ENCODE data around the gene PRRT1.
A peak's percentile ranks its signal among the peaks of the same experiment; 100 is the strongest.
"Not testable (repeated sequence)": the region's sequence is repeated elsewhere in the genome, so short reads cannot be mapped to it uniquely, and the experiment has no call there.

PRRT1 gene

DNA sequence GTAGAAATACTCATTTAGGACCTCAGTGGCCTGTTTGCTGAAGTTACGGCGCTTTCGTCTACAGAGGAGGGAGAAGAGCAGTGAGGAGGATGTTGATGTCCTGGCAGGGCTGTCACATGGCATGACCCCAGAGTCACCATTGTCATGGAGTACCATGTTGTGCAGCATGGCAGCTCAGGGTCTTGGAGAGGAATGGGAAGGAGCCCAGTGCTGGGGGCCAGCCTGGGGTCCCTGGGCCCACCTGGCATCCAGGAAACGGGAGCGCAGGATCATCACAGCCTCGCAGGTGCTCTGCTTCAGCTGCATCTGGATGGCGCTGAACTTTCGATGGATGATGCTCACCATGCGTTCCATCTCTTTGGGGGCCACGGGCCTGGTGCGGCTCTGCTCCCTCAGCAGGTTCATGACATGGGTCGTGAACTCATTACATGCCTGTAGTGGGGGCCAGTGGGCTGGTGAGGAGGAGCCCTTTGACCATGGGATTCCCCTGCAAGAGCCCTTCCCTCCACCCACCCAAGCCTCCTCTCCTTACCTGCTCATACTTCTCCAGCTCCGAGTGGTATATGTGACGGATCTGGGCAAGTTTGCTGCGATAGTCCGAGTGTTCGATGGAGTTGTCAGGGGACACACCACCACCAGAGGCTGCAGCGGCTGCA lies 36.1 kb upstream of the PRRT1 start:
- DNase-seq, result not testable (repeated sequence)

GRCh38 chr6:32187009-32187709 lies 35.4 kb upstream of the PRRT1 start:
- no peak for DNase-seq

GRCh38 chr6:32186151-32186840 lies 34.6 kb upstream of the PRRT1 start:
- DNase-seq, result not testable (repeated sequence)

DNA sequence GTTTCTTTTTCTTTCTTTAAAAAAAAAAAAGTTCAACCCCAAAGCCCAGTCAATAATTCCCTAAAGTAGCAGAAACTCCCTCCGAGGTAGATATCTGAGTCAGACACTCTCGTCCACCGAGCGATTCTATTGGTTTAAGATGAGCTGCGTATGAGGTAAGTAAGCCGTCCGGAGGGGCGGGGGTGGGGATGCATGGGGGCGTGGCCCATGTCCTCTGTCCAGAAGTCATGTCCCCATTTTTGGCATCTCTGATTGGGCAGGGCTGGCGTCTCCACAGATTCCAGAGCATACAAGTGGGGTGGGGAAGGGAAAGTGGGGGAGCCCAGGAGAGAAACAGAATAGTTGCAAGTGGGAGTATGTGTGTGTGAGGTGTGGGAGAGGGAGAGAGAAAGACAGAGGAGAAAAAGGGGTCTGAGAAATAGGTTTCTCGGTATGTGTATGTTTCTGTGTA lies 34.0 kb upstream of the PRRT1 start:
- DNase-seq, result not testable (repeated sequence)

- no peak for DNase-seq
Observed at GRCh38 chr6:32184084-32184640, 32.4 kb upstream of the PRRT1 start, which contains the start of gene AGER. Gene AGER, minus strand, starts transcription at chr6:32184253. Its CDS starts 31 bp downstream, at chr6:32184222.

- no peak for DNase-seq
Observed at GRCh38 chr6:32183483-32184083, 31.8 kb upstream of the PRRT1 start.

- DNase-seq, result no peak
Observed at GRCh38 chr6:32183030-32183429, 31.3 kb upstream of the PRRT1 start.

DNA sequence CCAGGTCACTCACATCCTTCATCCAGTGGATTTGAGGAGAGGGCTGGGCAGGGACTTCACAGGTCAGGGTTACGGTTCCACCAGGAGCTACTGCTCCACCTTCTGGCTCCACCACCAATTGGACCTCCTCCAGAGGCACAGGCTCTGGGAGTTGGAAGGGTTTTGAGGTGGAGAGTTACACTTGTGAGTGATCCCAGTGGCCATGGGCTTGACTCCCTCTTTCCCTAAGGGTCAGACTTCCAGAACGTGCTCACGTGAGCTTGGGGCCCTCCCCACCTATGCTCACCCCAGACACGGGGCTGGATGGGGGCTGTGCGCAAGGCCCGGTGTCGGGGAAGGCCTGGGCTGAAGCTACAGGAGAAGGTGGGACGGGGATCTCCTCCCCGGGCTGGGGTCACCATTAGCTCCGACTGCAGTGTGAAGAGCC lies 30.8 kb upstream of the PRRT1 start:
- DNase-seq, result no peak

DNA sequence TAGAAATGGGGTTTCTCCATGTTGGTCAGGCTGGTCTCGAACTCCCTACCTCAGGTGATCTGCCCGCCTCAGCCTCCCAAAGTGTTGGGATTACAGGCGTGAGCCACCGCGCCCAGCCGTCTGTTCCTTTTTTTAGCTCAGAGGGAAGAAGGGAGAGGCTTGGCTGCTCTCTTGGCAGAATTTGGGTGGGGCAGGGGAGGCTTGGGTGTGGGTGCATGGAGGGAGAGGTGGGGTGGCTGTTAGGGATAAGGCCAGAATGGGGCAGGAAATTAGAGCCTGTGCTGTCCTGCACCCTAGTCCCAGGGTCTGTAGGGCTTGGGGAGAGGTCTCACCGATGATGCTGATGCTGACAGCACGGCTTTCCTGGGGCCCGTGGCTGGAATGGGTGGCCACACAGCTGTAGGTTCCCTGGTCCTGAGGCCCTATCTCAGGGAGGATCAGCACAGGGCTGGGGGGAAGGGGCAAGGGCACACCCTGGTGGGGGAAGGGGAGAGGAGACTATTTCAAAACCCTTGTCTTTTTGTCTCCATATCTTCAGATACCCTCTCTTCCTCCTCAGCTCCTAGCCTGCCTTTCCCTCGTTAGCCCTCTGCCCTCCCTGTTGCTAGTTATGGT lies 30.3 kb upstream of the PRRT1 start:
- DNase-seq, result no peak

GRCh38 chr6:32181148-32181702 lies 29.5 kb upstream of the PRRT1 start:
- DNase-seq, result no peak

- no peak for DNase-seq
Observed at GRCh38 chr6:32179766-32180405, 28.1 kb upstream of the PRRT1 start.

DNA sequence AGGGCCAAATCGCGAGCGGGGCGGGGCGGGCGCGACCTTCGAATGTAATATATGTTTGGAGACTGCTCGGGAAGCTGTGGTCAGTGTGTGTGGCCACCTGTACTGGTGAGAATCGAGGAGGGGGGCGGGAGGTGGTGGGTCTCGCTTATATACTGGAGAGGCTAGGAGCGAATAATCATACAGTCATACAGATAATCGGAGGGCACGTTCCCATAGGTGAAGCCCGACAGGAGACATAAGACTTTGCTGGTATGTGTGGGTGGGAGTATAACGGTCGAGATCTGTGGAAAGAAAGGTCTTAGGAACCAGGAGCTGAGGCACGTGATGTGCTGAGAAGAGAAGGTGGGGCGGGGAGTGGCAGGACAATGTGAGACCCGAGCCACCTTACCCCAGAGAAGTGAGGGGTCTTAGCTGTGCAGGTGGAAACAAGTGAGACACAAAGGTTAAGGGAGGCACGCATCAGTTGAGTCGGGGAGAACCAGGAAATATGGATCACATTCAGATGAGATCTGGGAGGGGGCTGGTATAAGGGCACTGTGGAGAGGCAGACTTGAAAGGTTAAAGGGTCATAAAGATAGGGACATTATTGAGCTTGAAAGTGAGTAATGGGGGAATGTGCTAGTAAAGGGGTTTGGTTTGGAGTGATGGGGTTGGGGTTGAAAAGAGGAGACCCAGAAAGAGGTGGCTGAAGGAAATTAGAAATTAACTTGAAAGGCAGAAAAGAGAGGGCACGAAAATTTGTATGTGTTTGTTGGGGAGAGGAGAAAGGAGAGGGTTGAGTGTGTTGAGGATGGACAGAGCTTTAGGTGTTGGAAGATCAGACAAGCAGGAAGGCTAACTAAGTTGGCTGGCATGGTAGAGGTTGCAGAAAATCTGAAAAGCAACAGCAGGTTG lies 27.1 kb upstream of the PRRT1 start:
- DNase-seq, result no peak

DNA sequence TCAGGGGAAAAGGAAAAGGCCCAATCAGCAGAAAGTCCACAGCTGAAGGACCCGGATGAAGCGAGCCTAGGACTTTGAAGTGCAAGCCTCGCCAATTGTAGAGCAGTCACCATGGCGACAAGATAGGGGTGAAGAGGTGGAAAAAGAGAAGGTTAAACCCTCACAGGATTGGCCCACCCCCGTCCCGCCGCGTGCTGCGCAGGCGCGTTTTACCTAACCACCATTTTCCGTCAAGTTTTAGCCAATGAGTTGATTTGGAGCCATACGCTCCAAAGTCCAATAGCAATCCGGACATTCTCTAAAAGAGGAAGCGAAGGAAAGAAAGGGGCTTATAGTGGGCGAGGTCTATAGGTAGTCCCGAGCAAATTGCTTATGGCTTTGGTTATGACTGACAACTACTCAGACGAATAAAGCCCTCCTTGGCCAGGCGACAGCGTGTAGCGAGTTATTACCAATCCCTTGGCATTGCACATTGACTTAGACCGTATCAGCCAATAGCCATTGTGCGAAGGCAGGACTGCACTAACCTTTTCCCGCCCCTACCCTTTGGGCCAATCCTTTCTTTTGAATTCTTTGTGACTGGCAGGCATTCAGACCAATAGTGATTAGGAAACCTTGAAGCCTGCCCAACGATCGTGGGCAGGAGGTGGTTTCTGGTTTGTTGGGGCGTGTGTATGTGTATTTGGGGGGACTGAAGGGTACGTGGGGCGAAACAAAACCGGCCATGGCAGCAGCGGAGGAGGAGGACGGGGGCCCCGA lies 26.2 kb upstream of the PRRT1 start, which contains the start of gene RNF5:
Gene RNF5 (plus strand): TSS at position 618 of the 759 bp plus-strand sequence. CDS start 107 bp downstream, at position 725.
- DNase-seq, result peak; percentile 87

- no peak for DNase-seq
Observed at GRCh38 chr6:32177183-32177787, 25.5 kb upstream of the PRRT1 start.

GRCh38 chr6:32176476-32177182 lies 24.9 kb upstream of the PRRT1 start:
- DNase-seq, result no peak

DNA sequence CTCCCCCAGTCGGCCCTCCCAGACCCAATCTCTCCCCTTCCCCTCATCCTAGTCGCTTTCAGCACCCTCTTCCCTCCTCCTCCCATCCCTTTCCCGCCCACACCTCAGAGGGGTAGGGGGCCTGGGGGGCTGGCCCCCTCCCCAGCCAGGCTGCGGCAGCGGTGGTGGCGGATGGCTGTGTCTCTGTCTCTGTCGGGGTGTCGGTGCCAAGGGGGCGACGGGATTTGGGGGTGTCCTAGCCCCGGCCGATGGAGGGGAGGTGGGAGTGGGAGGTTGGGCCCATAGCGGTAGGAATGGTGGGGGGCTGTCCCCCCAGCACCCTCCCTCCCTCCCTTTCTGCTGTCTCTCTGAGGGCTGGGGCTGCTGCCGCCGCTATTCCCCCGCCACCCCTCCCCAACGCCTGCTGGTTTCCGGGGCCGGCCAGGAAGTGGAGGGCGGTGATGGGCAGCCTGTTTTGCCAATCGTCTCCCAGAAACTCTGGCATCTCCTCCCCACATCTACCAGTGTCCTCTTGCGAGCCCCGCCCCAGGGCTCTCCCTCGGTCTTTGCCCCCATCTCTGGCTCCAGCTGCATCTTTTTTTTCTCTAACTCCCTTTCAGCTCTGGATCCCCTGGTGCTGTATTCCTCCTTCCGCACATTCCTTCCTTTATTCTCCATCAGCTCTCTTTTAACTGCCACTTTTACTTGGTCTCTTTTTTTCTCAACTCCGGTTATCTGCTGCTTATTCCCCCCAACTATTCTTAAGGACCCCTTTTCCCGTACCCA lies 24.2 kb upstream of the PRRT1 start, which contains the start of gene AGPAT1:
Gene AGPAT1 (minus strand): TSS at position 374 of the 765 bp plus-strand sequence. CDS start 4,588 bp downstream, outside the sequence.
- DNase-seq, result peak; percentile 92

DNA sequence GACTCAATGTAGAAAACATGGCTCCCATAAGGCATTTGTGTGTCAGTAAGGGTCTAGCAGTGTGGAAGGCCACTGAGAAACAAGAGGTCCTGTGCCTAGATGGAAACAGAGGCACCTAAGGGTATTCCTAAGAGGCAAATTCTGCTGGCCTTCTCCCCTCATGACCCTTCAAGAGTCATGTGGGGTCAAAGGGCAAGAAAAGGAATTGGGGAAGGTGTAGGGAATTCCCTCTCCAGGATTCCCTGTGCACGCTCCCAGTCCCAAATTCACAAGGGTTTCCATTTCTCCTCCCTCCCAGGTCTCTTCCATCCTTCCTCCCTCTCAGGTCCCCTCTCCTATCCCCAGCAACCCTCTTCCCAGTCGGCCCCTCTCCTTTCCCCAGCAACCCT lies 23.6 kb upstream of the PRRT1 start:
- no peak for DNase-seq

GRCh38 chr6:32174416-32174815 lies 22.7 kb upstream of the PRRT1 start:
- DNase-seq, result no peak
